ENCODE measurements around the gene MAP2K7.

Gene MAP2K7

GRCh38 chr19:7931221-7932061, 27.8 kb downstream of the MAP2K7 start:
- H3K9ac ChIP-seq (ENCODE audit: low read depth, low read length) = no peak overlapping the region
- H3K27ac ChIP-seq (ENCODE audit: low read length) = no peak overlapping the region
- TF ChIP-seq EZH2 (IDR thresholded peaks at IDR 0.05; ENCODE audit: borderline replicate concordance, low read depth, low read length, severe bottlenecking) (no peak), CTCF (IDR thresholded peaks at IDR 0.05; ENCODE audit: borderline replicate concordance, extremely low read depth, low read length, poor library complexity, severe bottlenecking) (no peak)
- H4K20me1 ChIP-seq (ENCODE audit: insufficient read depth, low read length) = peaks cover 40% of the 10 kb centered on the region
- no peaks in the 10 kb centered on the region for H3K27me3 ChIP-seq (ENCODE audit: insufficient read depth, low read length, poor library complexity)
- H3K36me3 ChIP-seq (ENCODE audit: insufficient read depth, low read length) = peaks cover 70% of the 10 kb centered on the region
- H3K9me3 ChIP-seq (ENCODE audit: insufficient read depth, low read length, severe bottlenecking) = no peaks in the 10 kb centered on the region
- H3K4me3 ChIP-seq (ENCODE audit: low read depth in 1 of 2, low read length in 2 of 2) = no peak overlapping the region
- no peak for DNase-seq
- peaks cover 2% of the 10 kb centered on the region for H3K4me1 ChIP-seq (ENCODE audit: insufficient read depth, low read length)
- H3K79me2 ChIP-seq (ENCODE audit: insufficient read depth, low read length) = no peaks in the 10 kb centered on the region
- H3K4me2 ChIP-seq (ENCODE audit: insufficient read depth, low read length) = no peak overlapping the region
- no peak overlapping the region for H2AFZ ChIP-seq (ENCODE audit: low read depth, low read length)
- ATAC-seq (ENCODE audit: insufficient read depth, low read depth) = no peak

DNA sequence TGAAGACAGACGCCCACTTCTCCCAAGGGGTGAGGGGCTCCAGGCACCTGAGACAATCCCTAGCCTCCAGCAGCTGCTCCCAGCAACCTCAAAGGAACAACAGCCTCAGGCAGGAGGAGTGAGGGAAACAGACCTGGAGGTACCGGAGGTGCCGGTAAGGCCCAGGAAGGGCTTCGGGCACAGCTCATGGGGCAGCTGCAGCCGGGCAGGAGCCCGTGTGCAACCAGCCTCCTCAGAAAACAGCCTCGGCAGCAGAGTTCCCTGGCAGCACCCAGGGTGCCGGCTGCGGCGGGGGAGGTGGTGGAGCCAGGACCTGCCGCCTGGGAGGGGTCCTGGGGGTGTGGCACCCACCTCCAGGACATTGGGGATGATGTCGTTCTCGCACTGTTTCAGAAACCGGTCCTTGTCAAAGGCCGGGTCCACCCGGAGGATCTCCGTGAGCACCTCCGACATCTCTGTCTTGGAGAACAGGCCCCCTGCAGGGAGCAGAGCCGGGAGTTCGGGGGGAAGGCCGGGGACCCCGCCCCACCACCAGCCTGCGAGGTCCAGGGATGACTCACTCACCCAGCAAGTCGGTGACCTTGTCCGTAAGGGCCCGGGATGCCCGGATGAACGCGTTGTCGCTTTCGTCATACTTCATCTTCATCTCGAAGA, 28.7 kb downstream of the MAP2K7 start:
- no peak for TF ChIP-seq CTCF (IDR thresholded peaks at IDR 0.05; ENCODE audit: borderline replicate concordance, extremely low read depth, low read length, poor library complexity, severe bottlenecking)
- no peak for TF ChIP-seq EZH2 (IDR thresholded peaks at IDR 0.05; ENCODE audit: borderline replicate concordance, low read depth, low read length, severe bottlenecking)
- DNase-seq = no peak
- Histone ChIP-seq H3K79me2 (ENCODE audit: insufficient read depth, low read length) (peaks cover 2% of the 10 kb centered on the region; the same call in 1 of the 2 replicates), H3K4me3 (ENCODE audit: low read depth in 1 of 2, low read length in 2 of 2) (no peak overlapping the region), H3K4me2 (ENCODE audit: insufficient read depth, low read length) (no peak overlapping the region), H3K9me3 (ENCODE audit: insufficient read depth, low read length, severe bottlenecking) (no peaks in the 10 kb centered on the region), H3K36me3 (ENCODE audit: insufficient read depth, low read length) (peaks cover 74% of the 10 kb centered on the region), H3K27ac (ENCODE audit: low read length) (no peak overlapping the region), H3K27me3 (ENCODE audit: insufficient read depth, low read length, poor library complexity) (no peaks in the 10 kb centered on the region), H2AFZ (ENCODE audit: low read depth, low read length) (no peak overlapping the region), H3K9ac (ENCODE audit: low read depth, low read length) (no peak overlapping the region), H3K4me1 (ENCODE audit: insufficient read depth, low read length) (no peaks in the 10 kb centered on the region), H4K20me1 (ENCODE audit: insufficient read depth, low read length) (peaks cover 38% of the 10 kb centered on the region)
- no peak for ATAC-seq (ENCODE audit: insufficient read depth, low read depth)

DNA sequence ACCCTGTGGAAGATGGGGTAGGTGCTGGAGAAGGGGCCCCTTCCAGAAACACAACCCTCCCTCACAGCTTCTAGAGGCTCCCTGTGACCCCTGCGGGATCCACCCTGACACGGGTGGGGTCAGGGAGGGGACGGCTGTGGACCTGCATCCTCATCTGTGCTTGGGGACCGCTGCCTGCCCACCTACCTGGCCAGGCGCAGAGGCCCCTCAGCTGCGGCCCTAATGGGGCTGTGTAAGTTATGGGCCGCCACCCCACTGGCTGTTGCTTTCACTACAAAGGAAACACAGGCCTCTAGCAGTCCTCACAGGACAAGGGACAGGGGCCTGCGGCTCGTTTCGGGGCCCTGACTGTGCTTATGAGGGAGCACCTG, 29.2 kb downstream of the MAP2K7 start:
- ATAC-seq (ENCODE audit: insufficient read depth, low read depth) = no peak

More for the DNA sequence above, 29.2 kb downstream of the MAP2K7 start:
- H3K9ac ChIP-seq (ENCODE audit: low read depth, low read length) = no peak overlapping the region
- H3K79me2 ChIP-seq (ENCODE audit: insufficient read depth, low read length) = peaks cover 5% of the 10 kb centered on the region; the same call in 1 of the 2 replicates
- H3K27ac ChIP-seq (ENCODE audit: low read length) = no peak overlapping the region
- H3K4me1 ChIP-seq (ENCODE audit: insufficient read depth, low read length) = no peaks in the 10 kb centered on the region
- no peaks in the 10 kb centered on the region for H3K9me3 ChIP-seq (ENCODE audit: insufficient read depth, low read length, severe bottlenecking)
- H3K36me3 ChIP-seq (ENCODE audit: insufficient read depth, low read length) = peaks cover 79% of the 10 kb centered on the region
- H3K4me3 ChIP-seq (ENCODE audit: low read depth in 1 of 2, low read length in 2 of 2) = no peak overlapping the region
- no peaks in the 10 kb centered on the region for H3K27me3 ChIP-seq (ENCODE audit: insufficient read depth, low read length, poor library complexity)
- no peak overlapping the region for H3K4me2 ChIP-seq (ENCODE audit: insufficient read depth, low read length)
- DNase-seq = no peak
- H2AFZ ChIP-seq (ENCODE audit: low read depth, low read length) = no peak overlapping the region
- peaks cover 34% of the 10 kb centered on the region; the same call in 1 of the 2 replicates for H4K20me1 ChIP-seq (ENCODE audit: insufficient read depth, low read length)
- no peak for TF ChIP-seq CTCF (IDR thresholded peaks at IDR 0.05; ENCODE audit: borderline replicate concordance, extremely low read depth, low read length, poor library complexity, severe bottlenecking)
- TF ChIP-seq EZH2 (IDR thresholded peaks at IDR 0.05; ENCODE audit: borderline replicate concordance, low read depth, low read length, severe bottlenecking) = no peak

Data from DND-41 (cell line).